DND-41 (cell line): ENCODE measurements around the gene CFAP43.
A peak's percentile ranks its signal among the peaks of the same experiment; 100 is the strongest.

ENCODE experiments used
- ATAC-seq: fragments of 200-7000 bp; cut with Tn5 transposase; 3 replicates; pipeline ENCODE4 v1.9.1; 2021; ENCODE audit warnings: low read depth; ENCODE audit not compliant: insufficient read depth
- DNase-seq: peaks from one replicate; pipeline ENCODE4 v3.0.0-alpha.2; 2020
- H2AFZ ChIP-seq: 2 replicates; pipeline ENCODE4 v1.6.0; 2012; ENCODE audit warnings: low read depth, low read length
- H3K27ac ChIP-seq: 2 replicates; pipeline ENCODE4 v1.5.1; 2012; ENCODE audit warnings: low read length, inconsistent platforms
- H3K27me3 ChIP-seq: fragments of 200-600 bp; sonication (generic); 2 replicates; pipeline ENCODE4 v1.6.0; 2012; ENCODE audit warnings: low read length, mild to moderate bottlenecking, inconsistent platforms; ENCODE audit not compliant: insufficient read depth, poor library complexity
- H3K36me3 ChIP-seq: 2 replicates; pipeline ENCODE4 v1.5.1; 2012; ENCODE audit warnings: low read length, inconsistent platforms; ENCODE audit not compliant: insufficient read depth
- H3K4me1 ChIP-seq: 2 replicates; pipeline ENCODE4 v1.5.1; 2012; ENCODE audit warnings: mild to moderate bottlenecking, low read length; ENCODE audit not compliant: insufficient read depth
- H3K4me2 ChIP-seq: 2 replicates; pipeline ENCODE4 v1.6.0; 2012; ENCODE audit warnings: mild to moderate bottlenecking, moderate library complexity, low read length, inconsistent platforms; ENCODE audit not compliant: insufficient read depth
- H3K4me3 ChIP-seq, 2 experiments: fragments of 200-600 bp in 1 of 2; shearing (Covaris generic) in 1 of 2; 2 replicates each; pipeline ENCODE4 v1.5.1; 2012 to 2016; ENCODE audit warnings: inconsistent platforms in 2 of 2, low read length in 2 of 2, mild to moderate bottlenecking in 2 of 2, low read depth in 1 of 2, moderate library complexity in 1 of 2
- H3K79me2 ChIP-seq: 2 replicates; pipeline ENCODE4 v1.6.0; 2012; ENCODE audit warnings: low read length, inconsistent platforms; ENCODE audit not compliant: insufficient read depth
- H3K9ac ChIP-seq: 2 replicates; pipeline ENCODE4 v1.6.0; 2012; ENCODE audit warnings: low read depth, mild to moderate bottlenecking, inconsistent platforms, low read length, moderate library complexity
- H3K9me3 ChIP-seq: 2 replicates; pipeline ENCODE4 v1.5.1; 2012; ENCODE audit warnings: low read length, moderate library complexity, mild to moderate bottlenecking, inconsistent platforms; ENCODE audit not compliant: insufficient read depth, severe bottlenecking
- H4K20me1 ChIP-seq: 2 replicates; pipeline ENCODE4 v1.6.0; 2012; ENCODE audit warnings: low read length; ENCODE audit not compliant: insufficient read depth
- EZH2 ChIP-seq: IDR thresholded peaks from 3 replicates; pipeline ENCODE4 v1.6.1; 2012; ENCODE audit warnings: borderline replicate concordance, low read depth, mild to moderate bottlenecking, moderate library complexity, low read length, inconsistent platforms; ENCODE audit not compliant: severe bottlenecking
- TF ChIP-seq, protein P1 (sequence below): IDR thresholded peaks from 2 replicates; pipeline ENCODE4 v1.5.1; 2012; ENCODE audit warnings: borderline replicate concordance, low read length, moderate library complexity, mild to moderate bottlenecking; ENCODE audit not compliant: poor library complexity, severe bottlenecking; ENCODE audit errors: extremely low read depth

The CFAP43 gene

DNA sequence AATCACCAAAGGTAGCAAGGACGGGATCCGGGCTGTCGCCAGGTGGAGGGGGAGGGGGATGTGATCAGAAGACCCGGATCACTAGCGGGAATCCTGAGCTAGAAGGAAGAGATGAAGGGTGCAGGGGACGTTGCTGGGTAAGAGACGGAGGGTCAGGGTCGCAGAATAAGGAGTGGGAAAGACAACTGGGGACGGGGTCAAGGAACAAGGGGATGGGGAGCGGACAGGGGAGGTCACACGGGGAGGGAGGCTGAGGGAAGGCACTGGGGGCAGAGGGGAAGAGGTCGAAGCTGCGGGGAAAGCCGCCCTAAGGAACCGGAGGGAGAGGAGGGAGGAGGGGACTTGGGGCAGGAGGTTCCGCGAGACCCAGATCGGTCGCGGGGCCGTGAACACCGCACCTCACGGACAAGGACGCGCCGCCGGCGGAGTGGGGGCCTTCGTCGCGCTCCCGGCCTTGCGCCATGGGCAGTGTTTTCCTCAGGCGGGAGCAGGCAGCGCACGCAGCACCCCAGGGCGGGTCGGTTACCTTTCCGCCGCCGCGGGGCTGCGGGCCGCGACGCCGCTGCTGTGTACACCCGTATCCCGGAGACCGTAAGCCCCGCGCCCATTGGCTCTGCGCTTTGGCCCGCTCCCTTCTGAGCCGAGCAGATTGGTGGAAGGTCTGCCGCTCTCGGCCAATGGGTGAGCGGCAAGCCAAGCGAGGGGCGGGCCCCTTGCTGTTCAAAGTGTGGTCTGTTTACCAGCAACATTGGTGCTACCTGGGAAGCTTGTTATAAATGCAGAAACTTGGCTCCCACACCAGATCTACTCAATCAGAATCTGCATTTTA lies at the start of gene CFAP43:
Gene CFAP43, minus strand, starts transcription at position 581 of the 829 bp plus-strand sequence. Its CDS starts 118 bp downstream, at position 463.
- no peak within 1 kb of the TSS for H3K9ac ChIP-seq

GRCh38 chr10:104281694-104282093 lies 49.5 kb upstream of the CFAP43 start:
- no peaks in the 10 kb centered on the region for H3K36me3 ChIP-seq
- H3K27me3 ChIP-seq: peaks cover 10% of the 10 kb centered on the region
- H3K79me2 ChIP-seq: no peaks in the 10 kb centered on the region
- H3K4me3 ChIP-seq: no peak overlapping the region
- H3K4me2 ChIP-seq: no peak overlapping the region
- no peaks in the 10 kb centered on the region for H3K9me3 ChIP-seq
- no peaks in the 10 kb centered on the region for H4K20me1 ChIP-seq
- DNase-seq: no peak
- H3K27ac ChIP-seq: no peak overlapping the region
- TF ChIP-seq, protein P1, sequence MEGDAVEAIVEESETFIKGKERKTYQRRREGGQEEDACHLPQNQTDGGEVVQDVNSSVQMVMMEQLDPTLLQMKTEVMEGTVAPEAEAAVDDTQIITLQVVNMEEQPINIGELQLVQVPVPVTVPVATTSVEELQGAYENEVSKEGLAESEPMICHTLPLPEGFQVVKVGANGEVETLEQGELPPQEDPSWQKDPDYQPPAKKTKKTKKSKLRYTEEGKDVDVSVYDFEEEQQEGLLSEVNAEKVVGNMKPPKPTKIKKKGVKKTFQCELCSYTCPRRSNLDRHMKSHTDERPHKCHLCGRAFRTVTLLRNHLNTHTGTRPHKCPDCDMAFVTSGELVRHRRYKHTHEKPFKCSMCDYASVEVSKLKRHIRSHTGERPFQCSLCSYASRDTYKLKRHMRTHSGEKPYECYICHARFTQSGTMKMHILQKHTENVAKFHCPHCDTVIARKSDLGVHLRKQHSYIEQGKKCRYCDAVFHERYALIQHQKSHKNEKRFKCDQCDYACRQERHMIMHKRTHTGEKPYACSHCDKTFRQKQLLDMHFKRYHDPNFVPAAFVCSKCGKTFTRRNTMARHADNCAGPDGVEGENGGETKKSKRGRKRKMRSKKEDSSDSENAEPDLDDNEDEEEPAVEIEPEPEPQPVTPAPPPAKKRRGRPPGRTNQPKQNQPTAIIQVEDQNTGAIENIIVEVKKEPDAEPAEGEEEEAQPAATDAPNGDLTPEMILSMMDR: no peak
- no peak for TF ChIP-seq EZH2
- H3K4me1 ChIP-seq: no peaks in the 10 kb centered on the region
- H2AFZ ChIP-seq: no peak overlapping the region
- H3K9ac ChIP-seq: no peak overlapping the region
- no peak for ATAC-seq

More for the DNA sequence above, at the start of gene CFAP43:
- Histone ChIP-seq H3K4me1 (no peaks in the 10 kb centered on the region), H3K27ac (no peak within 1 kb of the TSS), H3K4me2 (no peak within 1 kb of the TSS), H3K79me2 (no peaks in the 10 kb centered on the region), H3K27me3 (no peaks in the 10 kb centered on the region), H3K9me3 (peaks cover 13% of the 10 kb centered on the region), H2AFZ (no peak within 1 kb of the TSS), H4K20me1 (no peaks in the 10 kb centered on the region), H3K4me3 (no peak within 1 kb of the TSS), H3K36me3 (no peaks in the 10 kb centered on the region)
- TF ChIP-seq EZH2: no peak
- TF ChIP-seq, protein P1: no peak
- DNase-seq (no peak), ATAC-seq (peak; percentile 33; the same call in 1 of the 3 replicates)

DNA sequence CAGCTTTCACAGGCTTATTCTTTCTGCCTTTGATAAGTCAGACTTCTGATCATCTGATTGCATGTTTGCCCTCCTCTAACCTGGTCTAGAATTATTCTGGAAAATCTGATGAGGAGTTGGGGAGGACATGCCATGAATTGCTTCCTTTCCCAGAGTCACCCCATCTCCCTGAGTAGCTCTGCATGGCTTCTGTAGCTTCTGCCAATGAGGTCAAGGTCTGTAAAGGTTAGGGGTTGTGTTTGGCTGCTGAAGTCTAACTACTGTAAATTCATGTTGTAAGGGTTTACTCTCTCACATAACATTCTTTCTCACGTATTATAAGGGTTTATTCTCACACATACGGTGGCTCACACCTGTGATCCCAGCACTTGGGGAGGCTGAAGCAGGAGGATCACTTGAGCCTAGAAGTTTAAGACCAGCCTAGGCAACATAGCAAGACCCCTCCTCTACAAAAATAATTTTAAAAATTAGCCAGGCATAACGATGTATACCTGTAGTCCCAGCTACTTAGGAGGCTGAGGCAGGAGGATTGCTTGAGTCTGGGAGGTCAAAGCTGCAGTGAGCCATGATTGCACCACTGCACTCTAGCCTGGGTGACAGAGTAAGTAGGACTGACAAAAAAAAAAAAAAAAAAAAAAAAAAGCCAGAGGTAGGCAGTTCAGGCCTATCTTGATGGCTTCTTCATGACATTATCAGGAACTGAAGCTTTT lies 47.5 kb upstream of the CFAP43 start:
- ATAC-seq (no peak), DNase-seq (no peak)
- Histone ChIP-seq H3K9ac (no peak overlapping the region), H4K20me1 (no peaks in the 10 kb centered on the region), H3K27ac (no peak overlapping the region), H3K4me1 (no peaks in the 10 kb centered on the region), H3K4me2 (no peak overlapping the region), H3K9me3 (no peaks in the 10 kb centered on the region), H3K4me3 (no peak overlapping the region), H3K79me2 (no peaks in the 10 kb centered on the region), H2AFZ (no peak overlapping the region), H3K36me3 (no peaks in the 10 kb centered on the region), H3K27me3 (peaks cover 14% of the 10 kb centered on the region)
- TF ChIP-seq EZH2: no peak
- TF ChIP-seq, protein P1: no peak
